Neural cell (in vitro differentiated cells): ENCODE measurements around the gene FNDC7.

Experiments
- EP300 ChIP-seq: fragments of 450-650 bp; conservative IDR thresholded peaks from 2 replicates; pipeline ENCODE4 v1.6.1; 2014; ENCODE audit warnings: antibody characterized with exemption, mild to moderate bottlenecking, moderate library complexity; ENCODE audit not compliant: poor library complexity, severe bottlenecking
- EZH2 ChIP-seq: fragments of 200-600, 300-800 bp; shearing (Covaris generic), sonication (generic); IDR thresholded peaks from 2 replicates; pipeline ENCODE4 v1.6.1; 2014; ENCODE audit warnings: antibody characterized with exemption, low read length, borderline replicate concordance, mild to moderate bottlenecking; ENCODE audit not compliant: insufficient read depth, poor library complexity, severe bottlenecking
- POLR2AphosphoS5 ChIP-seq: IDR thresholded peaks from 2 replicates; pipeline ENCODE4 v1.6.1; 2012
- RAD21 ChIP-seq: fragments of 450-650 bp; conservative IDR thresholded peaks from 2 replicates; pipeline ENCODE4 v1.6.1; 2014; ENCODE audit warnings: antibody characterized with exemption, mild to moderate bottlenecking, moderate library complexity
- SMC3 ChIP-seq: fragments of 450-650 bp; conservative IDR thresholded peaks from 2 replicates; pipeline ENCODE4 v1.6.1; 2014; ENCODE audit warnings: antibody characterized with exemption, mild to moderate bottlenecking, moderate library complexity; ENCODE audit not compliant: poor library complexity
- TF ChIP-seq, protein P1 (sequence below): fragments of 450-650 bp; IDR thresholded peaks from 2 replicates; pipeline ENCODE4 v1.5.1; 2014; ENCODE audit warnings: antibody characterized with exemption, mild to moderate bottlenecking, moderate library complexity; ENCODE audit not compliant: poor library complexity, severe bottlenecking
- TF ChIP-seq, protein P2 (sequence below): IDR thresholded peaks from 2 replicates; pipeline ENCODE4 v1.6.1; 2012; ENCODE audit warnings: borderline replicate concordance

- TF ChIP-seq EZH2 (no peak), SMC3 (no peak), EP300 (no peak), RAD21 (no peak), POLR2AphosphoS5 (no peak)
- TF ChIP-seq, protein P1, sequence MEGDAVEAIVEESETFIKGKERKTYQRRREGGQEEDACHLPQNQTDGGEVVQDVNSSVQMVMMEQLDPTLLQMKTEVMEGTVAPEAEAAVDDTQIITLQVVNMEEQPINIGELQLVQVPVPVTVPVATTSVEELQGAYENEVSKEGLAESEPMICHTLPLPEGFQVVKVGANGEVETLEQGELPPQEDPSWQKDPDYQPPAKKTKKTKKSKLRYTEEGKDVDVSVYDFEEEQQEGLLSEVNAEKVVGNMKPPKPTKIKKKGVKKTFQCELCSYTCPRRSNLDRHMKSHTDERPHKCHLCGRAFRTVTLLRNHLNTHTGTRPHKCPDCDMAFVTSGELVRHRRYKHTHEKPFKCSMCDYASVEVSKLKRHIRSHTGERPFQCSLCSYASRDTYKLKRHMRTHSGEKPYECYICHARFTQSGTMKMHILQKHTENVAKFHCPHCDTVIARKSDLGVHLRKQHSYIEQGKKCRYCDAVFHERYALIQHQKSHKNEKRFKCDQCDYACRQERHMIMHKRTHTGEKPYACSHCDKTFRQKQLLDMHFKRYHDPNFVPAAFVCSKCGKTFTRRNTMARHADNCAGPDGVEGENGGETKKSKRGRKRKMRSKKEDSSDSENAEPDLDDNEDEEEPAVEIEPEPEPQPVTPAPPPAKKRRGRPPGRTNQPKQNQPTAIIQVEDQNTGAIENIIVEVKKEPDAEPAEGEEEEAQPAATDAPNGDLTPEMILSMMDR, result no peak
- TF ChIP-seq, protein P2, sequence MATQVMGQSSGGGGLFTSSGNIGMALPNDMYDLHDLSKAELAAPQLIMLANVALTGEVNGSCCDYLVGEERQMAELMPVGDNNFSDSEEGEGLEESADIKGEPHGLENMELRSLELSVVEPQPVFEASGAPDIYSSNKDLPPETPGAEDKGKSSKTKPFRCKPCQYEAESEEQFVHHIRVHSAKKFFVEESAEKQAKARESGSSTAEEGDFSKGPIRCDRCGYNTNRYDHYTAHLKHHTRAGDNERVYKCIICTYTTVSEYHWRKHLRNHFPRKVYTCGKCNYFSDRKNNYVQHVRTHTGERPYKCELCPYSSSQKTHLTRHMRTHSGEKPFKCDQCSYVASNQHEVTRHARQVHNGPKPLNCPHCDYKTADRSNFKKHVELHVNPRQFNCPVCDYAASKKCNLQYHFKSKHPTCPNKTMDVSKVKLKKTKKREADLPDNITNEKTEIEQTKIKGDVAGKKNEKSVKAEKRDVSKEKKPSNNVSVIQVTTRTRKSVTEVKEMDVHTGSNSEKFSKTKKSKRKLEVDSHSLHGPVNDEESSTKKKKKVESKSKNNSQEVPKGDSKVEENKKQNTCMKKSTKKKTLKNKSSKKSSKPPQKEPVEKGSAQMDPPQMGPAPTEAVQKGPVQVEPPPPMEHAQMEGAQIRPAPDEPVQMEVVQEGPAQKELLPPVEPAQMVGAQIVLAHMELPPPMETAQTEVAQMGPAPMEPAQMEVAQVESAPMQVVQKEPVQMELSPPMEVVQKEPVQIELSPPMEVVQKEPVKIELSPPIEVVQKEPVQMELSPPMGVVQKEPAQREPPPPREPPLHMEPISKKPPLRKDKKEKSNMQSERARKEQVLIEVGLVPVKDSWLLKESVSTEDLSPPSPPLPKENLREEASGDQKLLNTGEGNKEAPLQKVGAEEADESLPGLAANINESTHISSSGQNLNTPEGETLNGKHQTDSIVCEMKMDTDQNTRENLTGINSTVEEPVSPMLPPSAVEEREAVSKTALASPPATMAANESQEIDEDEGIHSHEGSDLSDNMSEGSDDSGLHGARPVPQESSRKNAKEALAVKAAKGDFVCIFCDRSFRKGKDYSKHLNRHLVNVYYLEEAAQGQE, result no peak
Observed at GRCh38 chr1:108665067-108665466, 47.6 kb upstream of the FNDC7 start.
